Thoracic aorta (tissue), 2 donors: Measurements from ENCODE around the gene IL1RL2. TPM values are rescaled to one million over a fixed set of nuclear protein-coding genes. Genes with fewer than 3 reads are reported as not detected.

ENCODE experiments used
- ATAC-seq: fragments of 150-250 bp; one replicate; pipeline ENCODE4 v1.8.0; 2017; ENCODE audit warnings: low read depth; ENCODE audit not compliant: insufficient number of reproducible peaks, low FRiP score
- DNase-seq: peaks from one replicate; pipeline ENCODE4 v3.0.0-alpha.2; 2020; ENCODE audit warnings: low spot score
- H3K27ac ChIP-seq, 2 donors: fragments of 200-600 bp; sonication (generic); 1 replicate in 1 of 2; 2 replicates in 1 of 2; pipeline ENCODE4 v1.5.1; 2016; ENCODE audit warnings: mild to moderate bottlenecking in 2 of 2, moderate library complexity in 2 of 2
- H3K27me3 ChIP-seq: fragments of 200-600 bp; sonication (generic); replicated peaks from 2 replicates; pipeline ENCODE4 v1.6.0; 2016; ENCODE audit warnings: mild to moderate bottlenecking; ENCODE audit not compliant: insufficient read depth
- H3K36me3 ChIP-seq: fragments of 200-600 bp; sonication (generic); one replicate; pipeline ENCODE4 v1.5.1; 2016
- H3K4me1 ChIP-seq, 2 donors: fragments of 200-600 bp; sonication (generic); 1 replicate in 1 of 2; 2 replicates in 1 of 2; pipeline versions ENCODE4 v1.5.1 to v1.6.0; 2016; ENCODE audit warnings: low read depth in 2 of 2, mild to moderate bottlenecking in 1 of 2; ENCODE audit not compliant: control insufficient read depth in 1 of 2
- H3K4me3 ChIP-seq: fragments of 200-600 bp; sonication (generic); 2 replicates; pipeline ENCODE4 v1.5.1; 2016; ENCODE audit warnings: mild to moderate bottlenecking
- H3K9me3 ChIP-seq: fragments of 200-600 bp; sonication (generic); 2 replicates; pipeline ENCODE4 v1.5.1; 2016
- total RNA-seq, 2 donors: library from RNA; depleted of rRNA; stranded (reverse); fragments of >200 nt; gene quantifications; one replicate each; pipeline versions ENCODE4 v1.1.0 to v1.2.3, GENCODE V29; 2016
- TF ChIP-seq, protein P1 (sequence below): fragments of 200-600 bp; sonication (generic); IDR thresholded peaks from one replicate; pipeline ENCODE4 v1.5.1; 2019; ENCODE audit warnings: antibody characterized with exemption

IL1RL2 gene
- total RNA-seq, 2 donors from 2014 or later: 0.68 to 1.3 TPM

DNA sequence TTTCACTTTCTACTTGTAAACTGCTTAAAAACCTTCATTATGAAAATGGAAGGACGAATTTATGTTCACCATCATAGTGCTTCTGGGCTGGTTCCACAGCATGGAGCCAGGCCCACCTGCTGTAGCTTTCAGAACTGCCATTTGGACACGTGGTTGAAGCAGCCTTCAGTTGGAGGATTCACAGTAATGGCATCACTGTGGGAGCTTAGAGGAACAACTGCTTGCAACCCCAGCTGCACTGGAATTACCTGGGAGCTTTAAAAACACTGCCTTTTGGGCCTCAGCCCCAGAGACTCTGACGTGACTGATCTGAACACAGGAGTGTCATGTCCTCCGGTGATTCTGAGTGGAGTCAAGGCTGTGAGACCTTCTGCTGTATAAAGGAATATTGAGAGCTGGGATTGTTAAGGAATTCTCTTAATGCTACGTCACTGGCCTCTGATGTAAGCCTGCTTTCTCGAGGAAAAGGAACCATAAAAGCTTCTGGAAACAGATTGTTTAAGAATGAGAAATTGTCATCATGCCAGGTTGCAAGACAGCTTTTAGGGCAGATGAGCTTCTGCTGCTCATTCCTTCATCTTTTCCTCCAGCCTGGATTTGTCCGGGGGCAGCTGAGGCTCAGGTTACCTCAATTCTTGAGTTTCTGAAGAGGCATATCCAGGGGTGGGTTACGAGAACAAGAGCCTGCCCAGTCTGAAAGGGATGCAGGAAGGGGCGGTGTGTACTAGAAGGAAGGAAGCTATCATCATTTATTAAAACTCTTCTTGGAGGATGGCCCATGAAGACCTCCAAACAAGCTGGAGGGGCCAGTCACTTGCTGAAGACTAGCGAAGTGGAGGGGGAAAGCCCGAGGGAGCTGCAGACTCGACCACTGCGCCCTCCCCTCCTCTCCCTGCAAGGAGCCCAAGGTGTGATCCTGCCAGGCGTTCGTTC is 45.5 kb upstream of the IL1RL2 start:
- Histone ChIP-seq H3K27ac (peak overlapping the region; percentile 92 to 94), H3K27me3 (no peaks in the 10 kb centered on the region), H3K4me3 (peak overlapping the region; percentile 76), H3K4me1 (peaks cover 7 to 32% of the 10 kb centered on the region in 2 donors), H3K9me3 (peaks cover 5% of the 10 kb centered on the region), H3K36me3 (no peaks in the 10 kb centered on the region)
- TF ChIP-seq, protein P1, sequence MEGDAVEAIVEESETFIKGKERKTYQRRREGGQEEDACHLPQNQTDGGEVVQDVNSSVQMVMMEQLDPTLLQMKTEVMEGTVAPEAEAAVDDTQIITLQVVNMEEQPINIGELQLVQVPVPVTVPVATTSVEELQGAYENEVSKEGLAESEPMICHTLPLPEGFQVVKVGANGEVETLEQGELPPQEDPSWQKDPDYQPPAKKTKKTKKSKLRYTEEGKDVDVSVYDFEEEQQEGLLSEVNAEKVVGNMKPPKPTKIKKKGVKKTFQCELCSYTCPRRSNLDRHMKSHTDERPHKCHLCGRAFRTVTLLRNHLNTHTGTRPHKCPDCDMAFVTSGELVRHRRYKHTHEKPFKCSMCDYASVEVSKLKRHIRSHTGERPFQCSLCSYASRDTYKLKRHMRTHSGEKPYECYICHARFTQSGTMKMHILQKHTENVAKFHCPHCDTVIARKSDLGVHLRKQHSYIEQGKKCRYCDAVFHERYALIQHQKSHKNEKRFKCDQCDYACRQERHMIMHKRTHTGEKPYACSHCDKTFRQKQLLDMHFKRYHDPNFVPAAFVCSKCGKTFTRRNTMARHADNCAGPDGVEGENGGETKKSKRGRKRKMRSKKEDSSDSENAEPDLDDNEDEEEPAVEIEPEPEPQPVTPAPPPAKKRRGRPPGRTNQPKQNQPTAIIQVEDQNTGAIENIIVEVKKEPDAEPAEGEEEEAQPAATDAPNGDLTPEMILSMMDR: no peak
- ATAC-seq (no peak), DNase-seq (no peak)

DNA sequence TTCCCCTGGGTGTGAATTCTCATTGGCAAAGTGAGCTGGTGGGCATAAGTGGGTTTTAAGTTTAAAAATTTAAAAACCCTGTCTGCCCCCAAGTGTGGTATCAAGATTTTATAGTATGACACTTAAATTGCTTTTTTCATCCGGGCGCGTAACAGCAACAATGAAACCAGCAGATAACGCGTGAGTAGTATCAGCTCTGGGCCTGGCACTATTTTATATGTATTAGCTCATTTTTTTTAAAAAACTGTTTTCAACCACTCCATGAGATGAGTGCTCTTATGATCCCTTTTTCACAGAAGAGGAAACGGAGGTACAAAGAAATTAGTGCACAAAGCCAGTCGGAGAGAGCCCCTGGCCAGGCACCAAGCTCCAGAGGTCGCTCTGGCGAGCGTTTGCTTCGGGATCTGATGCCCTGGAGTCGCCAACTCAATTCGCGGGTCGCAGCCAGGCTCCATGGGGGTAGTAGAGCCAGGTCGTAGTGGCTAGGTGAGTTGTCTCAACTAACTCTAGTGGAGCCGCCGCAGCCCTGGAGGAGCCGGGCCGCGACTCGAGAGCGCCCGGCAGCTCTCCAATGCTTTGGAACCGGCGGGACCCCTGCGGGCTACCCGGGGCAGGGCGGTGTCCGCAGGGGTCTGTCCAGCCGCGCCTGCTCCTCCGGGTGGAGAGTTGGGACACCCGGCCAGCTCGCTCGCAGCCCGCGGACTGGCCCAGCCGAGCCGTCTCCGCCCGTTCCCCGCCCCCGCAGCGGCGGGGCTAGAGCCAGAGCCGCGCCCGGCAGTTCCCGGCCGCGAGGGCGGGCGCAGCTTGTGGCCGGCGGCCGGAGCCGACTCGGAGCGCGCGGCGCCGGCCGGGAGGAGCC is 44.6 kb upstream of the IL1RL2 start, which contains the start of gene IL1R1:
IL1R1 (plus strand) TSS at position 777 of the 859 bp plus-strand sequence. CDS start 14,979 bp downstream, outside the sequence.
- peak within 1 kb of the TSS; percentile 92 to 94 for H3K27ac ChIP-seq
- H3K27me3 ChIP-seq: no peaks in the 10 kb centered on the region
- H3K4me3 ChIP-seq: peak within 1 kb of the TSS; percentile 76
- ATAC-seq (peak; percentile 61), DNase-seq (no peak)
- H3K36me3 ChIP-seq: no peaks in the 10 kb centered on the region
- TF ChIP-seq, protein P1: no peak
- peaks cover 5% of the 10 kb centered on the region for H3K9me3 ChIP-seq
- H3K4me1 ChIP-seq: peaks cover 7 to 32% of the 10 kb centered on the region in 2 donors

DNA sequence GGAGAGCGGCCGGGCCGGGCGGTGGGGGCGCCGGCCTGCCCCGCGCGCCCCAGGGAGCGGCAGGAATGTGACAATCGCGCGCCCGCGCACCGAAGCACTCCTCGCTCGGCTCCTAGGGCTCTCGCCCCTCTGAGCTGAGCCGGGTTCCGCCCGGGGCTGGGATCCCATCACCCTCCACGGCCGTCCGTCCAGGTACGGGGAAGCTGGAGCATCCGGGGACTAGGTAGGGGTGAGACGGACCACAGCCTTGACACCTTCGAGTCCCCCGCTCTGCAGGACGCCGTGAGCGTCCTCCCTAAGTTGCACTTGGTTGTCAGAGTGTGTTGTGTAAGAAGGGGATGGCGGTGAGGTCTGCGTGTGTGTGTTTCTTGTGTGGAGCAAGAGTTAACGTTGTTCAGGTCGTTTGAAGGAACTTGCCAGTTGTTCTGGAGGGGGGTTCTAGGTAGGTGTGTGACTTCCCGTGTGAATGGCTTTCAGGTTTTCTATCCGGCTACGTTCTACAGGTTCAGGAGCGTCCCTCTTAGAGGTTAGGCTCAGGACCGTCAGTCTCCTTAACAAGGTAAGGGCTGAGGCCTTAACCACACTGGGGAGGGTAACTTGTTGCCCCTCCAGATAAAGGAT is 43.9 kb upstream of the IL1RL2 start:
- no peak for ATAC-seq
- H3K9me3 ChIP-seq: peaks cover 5% of the 10 kb centered on the region
- H3K27ac ChIP-seq: peak overlapping the region; percentile 82 to 94
- DNase-seq: no peak
- no peaks in the 10 kb centered on the region for H3K36me3 ChIP-seq
- TF ChIP-seq, protein P1: no peak
- peak overlapping the region; percentile 76 for H3K4me3 ChIP-seq
- H3K27me3 ChIP-seq: no peaks in the 10 kb centered on the region
- peaks cover 7 to 32% of the 10 kb centered on the region in 2 donors for H3K4me1 ChIP-seq

DNA sequence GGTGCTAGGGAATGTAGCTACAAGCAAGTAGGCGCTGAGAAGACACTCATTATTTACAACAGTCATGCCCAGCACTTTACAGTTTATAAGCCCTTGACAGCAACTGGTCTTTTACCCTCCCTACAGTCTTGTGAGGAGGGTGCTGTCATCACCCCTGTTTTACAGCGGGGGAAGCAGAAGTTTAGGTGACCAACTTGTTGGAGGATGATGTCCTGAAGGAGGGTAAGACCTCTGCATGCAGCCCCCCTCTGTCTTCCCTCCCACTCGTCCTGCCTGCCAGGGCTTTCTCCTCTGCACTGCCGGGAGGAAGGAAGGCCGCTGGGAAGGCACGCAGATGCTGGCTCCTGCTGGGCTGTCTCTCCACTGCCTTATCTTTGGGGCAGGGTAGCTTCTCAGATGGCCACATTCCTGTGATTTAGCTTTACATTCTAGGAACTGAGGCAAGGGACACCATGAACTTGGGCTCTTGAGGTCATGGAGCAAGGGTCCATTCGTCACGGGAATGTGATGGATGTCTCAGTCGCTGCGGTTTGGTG is 43.3 kb upstream of the IL1RL2 start:
- ATAC-seq (no peak), DNase-seq (no peak)
- Histone ChIP-seq H3K4me3 (peak overlapping the region; percentile 76), H3K4me1 (peaks cover 7 to 32% of the 10 kb centered on the region in 2 donors), H3K27ac (peak overlapping the region; percentile 82 to 94), H3K27me3 (no peaks in the 10 kb centered on the region), H3K36me3 (no peaks in the 10 kb centered on the region), H3K9me3 (peaks cover 5% of the 10 kb centered on the region)
- TF ChIP-seq, protein P1: no peak
